Measurements from ENCODE around the gene YPEL2. TPM values are rescaled to one million over a fixed set of nuclear protein-coding genes. Genes with fewer than 3 reads are reported as not detected.
A peak's percentile ranks its signal among the peaks of the same experiment; 100 is the strongest.

YPEL2 gene
- polyA plus RNA-seq, 3 donors = 21.5 to 63.1 (median 25.1) TPM

DNA sequence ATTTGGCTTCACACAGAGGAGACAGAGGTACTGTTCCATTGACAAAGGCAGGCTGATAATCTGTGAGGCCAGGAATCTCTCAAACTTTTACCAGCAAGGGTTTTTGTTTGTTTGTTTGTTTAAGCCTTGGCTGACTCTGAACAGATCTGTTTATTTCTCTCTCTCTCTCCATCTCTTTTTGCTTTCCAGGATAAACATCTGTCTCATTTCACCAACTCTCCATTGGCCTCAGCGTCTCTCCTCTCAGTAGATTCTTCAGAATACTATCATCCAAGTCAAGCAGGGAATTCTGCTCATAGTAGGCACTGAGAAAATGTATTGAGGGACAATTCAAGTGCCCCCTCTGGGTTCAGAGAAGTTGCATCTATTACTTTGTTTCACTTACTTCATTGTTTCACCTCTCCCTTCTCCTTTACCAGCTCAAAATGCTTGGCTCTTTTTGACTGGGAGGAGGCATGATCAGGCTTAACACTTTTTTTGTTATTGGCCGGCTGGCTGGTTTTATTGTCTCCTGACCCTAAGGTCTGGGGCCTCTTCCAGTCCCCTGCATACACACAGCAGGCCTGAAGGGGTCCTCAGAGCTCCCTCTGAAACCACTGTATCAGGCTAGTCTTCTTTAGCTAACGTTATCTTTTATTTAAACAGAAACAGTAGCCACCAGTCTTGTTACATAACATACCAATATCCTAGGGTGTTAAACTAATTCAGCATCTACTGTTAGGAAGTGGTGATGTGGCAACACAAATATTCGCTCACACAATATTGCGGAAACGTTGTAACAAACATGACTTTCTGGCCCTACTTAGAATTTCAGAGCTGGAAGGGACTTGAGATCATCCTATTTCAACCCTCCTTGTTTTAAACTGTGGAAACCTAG lies 2.0 kb upstream of the YPEL2 start:
- Mint-ChIP-seq H3K9me3 (no peaks in the 10 kb centered on the region), H3K36me3 (no peaks in the 10 kb centered on the region), H3K4me1 (peaks cover 49% of the 10 kb centered on the region), H3K27ac (peak overlapping the region; percentile 76 to 93 (median 92)), H3K4me3 (peak overlapping the region; percentile 62 to 66), H3K27me3 (ENCODE audit: low read depth in 3 of 3) (no peaks in the 10 kb centered on the region)
- Histone ChIP-seq H3K4me2 (replicated peaks; ENCODE audit: extremely low read depth, low read length, poor library complexity, severe bottlenecking) (peak overlapping the region; percentile 79), H3K27me3 (ENCODE audit: control insufficient read depth in 2 of 2, insufficient read depth in 2 of 2, low read length in 2 of 2) (no peaks in the 10 kb centered on the region), H3K4me1 (ENCODE audit: control insufficient read depth in 1 of 2, insufficient read depth in 2 of 2, low read length in 2 of 2) (peaks cover 45 to 50% of the 10 kb centered on the region in 2 donors), H3K9ac (ENCODE audit: insufficient read depth, low read length, poor library complexity, severe bottlenecking) (no peak overlapping the region), H3K79me2 (ENCODE audit: insufficient read depth, low read length) (peaks cover 37% of the 10 kb centered on the region), H2AFZ (ENCODE audit: insufficient read depth, low read depth, low read length, poor library complexity, severe bottlenecking) (peak overlapping the region; percentile 73), H3K4me3 (replicated peaks in 1 of 3; ENCODE audit: low read depth in 2 of 3, low read length in 3 of 3) (peak overlapping the region in 1 of 3 experiments; percentile 91), H3K36me3 (replicated peaks in 1 of 2; ENCODE audit: control insufficient read depth in 1 of 2, insufficient read depth in 2 of 2, low read length in 2 of 2) (no peaks in the 10 kb centered on the region), H3K9me3 (replicated peaks in 1 of 2; ENCODE audit: control insufficient read depth in 1 of 2, insufficient read depth in 1 of 2, low read length in 2 of 2) (no peaks in the 10 kb centered on the region), H3K27ac (ENCODE audit: low read depth in 1 of 2, low read length in 2 of 2) (peak overlapping the region; percentile 57 to 84), H4K20me1 (ENCODE audit: insufficient read depth, low read length) (peaks cover 17% of the 10 kb centered on the region)
- DNase-seq = peak; percentile 61 to 84 (median 80)
- TF ChIP-seq, protein P1, sequence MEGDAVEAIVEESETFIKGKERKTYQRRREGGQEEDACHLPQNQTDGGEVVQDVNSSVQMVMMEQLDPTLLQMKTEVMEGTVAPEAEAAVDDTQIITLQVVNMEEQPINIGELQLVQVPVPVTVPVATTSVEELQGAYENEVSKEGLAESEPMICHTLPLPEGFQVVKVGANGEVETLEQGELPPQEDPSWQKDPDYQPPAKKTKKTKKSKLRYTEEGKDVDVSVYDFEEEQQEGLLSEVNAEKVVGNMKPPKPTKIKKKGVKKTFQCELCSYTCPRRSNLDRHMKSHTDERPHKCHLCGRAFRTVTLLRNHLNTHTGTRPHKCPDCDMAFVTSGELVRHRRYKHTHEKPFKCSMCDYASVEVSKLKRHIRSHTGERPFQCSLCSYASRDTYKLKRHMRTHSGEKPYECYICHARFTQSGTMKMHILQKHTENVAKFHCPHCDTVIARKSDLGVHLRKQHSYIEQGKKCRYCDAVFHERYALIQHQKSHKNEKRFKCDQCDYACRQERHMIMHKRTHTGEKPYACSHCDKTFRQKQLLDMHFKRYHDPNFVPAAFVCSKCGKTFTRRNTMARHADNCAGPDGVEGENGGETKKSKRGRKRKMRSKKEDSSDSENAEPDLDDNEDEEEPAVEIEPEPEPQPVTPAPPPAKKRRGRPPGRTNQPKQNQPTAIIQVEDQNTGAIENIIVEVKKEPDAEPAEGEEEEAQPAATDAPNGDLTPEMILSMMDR (IDR thresholded peaks at IDR 0.05) = peak; percentile 75
- intact Hi-C loops (cut with micrococcal nuclease) = loop anchor here (5.0 kb wide), 2 partner anchors 43 to 113 kb away; no protein-coding TSS in a partner anchor
- 5% methylated on average over 3 of the region's 6 CpGs for WGBS (ENCODE audit: insufficient coverage)

DNA sequence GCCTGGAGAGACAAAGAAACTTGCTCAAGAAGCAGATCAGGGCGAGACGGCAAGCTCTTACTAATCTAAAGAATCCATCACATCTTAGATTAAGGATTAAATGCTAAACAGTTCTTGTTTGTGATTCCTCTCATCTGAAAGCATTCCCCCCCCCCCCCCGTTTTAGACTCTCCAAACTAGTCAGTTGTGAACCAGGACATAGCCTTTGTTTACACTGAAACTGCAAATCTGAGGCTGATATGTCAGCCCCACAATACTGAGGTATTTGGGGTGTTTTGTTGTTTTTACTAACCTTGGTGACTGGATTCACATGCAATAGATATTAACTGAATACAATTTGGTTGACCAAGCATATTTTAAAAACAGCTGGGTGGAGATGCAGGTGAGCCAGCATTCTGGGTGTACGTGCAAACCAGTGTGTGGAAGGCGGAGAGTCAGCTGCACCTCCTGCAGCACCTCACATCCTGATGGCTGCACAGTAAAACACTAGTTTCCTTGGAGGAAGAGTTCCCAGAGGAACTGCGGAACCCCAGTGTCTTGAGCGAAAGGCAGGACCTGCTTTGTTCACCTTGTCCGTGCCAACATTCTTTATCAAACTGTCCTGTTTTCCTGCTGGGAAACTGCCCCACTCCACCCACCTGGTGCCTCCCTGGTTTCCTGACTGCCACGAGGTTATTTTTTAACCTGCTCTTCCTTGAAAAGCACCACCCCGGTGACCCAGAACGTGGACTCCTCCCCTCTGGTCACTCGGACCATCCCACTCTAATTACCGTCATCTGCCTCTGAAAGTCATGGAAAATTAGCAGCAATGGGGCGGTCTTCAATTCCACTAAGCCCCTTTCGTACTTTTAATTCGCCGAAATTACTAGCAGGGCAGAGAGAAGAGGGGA lies 1.2 kb upstream of the YPEL2 start:
- H3K9ac ChIP-seq (ENCODE audit: insufficient read depth, low read length, poor library complexity, severe bottlenecking) = no peak overlapping the region
- H3K27me3 ChIP-seq (ENCODE audit: control insufficient read depth in 2 of 2, insufficient read depth in 2 of 2, low read length in 2 of 2) = no peaks in the 10 kb centered on the region
- Mint-ChIP-seq H3K27ac (peak overlapping the region; percentile 76 to 93 (median 92)), H3K27me3 (ENCODE audit: low read depth in 3 of 3) (no peaks in the 10 kb centered on the region), H3K4me1 (peaks cover 57% of the 10 kb centered on the region), H3K9me3 (no peaks in the 10 kb centered on the region), H3K4me3 (peak overlapping the region; percentile 62 to 78), H3K36me3 (peaks cover 0 to 3% of the 10 kb centered on the region in 2 donors)
- WGBS (ENCODE audit: insufficient coverage) = 38% methylated on average over 10 of the region's 17 CpGs
- peaks cover 45 to 50% of the 10 kb centered on the region in 2 donors for H3K4me1 ChIP-seq (ENCODE audit: control insufficient read depth in 1 of 2, insufficient read depth in 2 of 2, low read length in 2 of 2)
- H3K36me3 ChIP-seq (replicated peaks in 1 of 2; ENCODE audit: control insufficient read depth in 1 of 2, insufficient read depth in 2 of 2, low read length in 2 of 2) = no peaks in the 10 kb centered on the region
- intact Hi-C loops (cut with micrococcal nuclease) = loop anchor here (5.0 kb wide), 2 partner anchors 42 to 112 kb away; no protein-coding TSS in a partner anchor
- H4K20me1 ChIP-seq (ENCODE audit: insufficient read depth, low read length) = peaks cover 26% of the 10 kb centered on the region
- peak overlapping the region in 1 of 3 experiments; percentile 91 for H3K4me3 ChIP-seq (replicated peaks in 1 of 3; ENCODE audit: low read depth in 2 of 3, low read length in 3 of 3)
- DNase-seq = no peak
- H3K27ac ChIP-seq (ENCODE audit: low read depth in 1 of 2, low read length in 2 of 2) = peak overlapping the region; percentile 66 to 84
- peak overlapping the region; percentile 79 for H3K4me2 ChIP-seq (replicated peaks; ENCODE audit: extremely low read depth, low read length, poor library complexity, severe bottlenecking)
- H2AFZ ChIP-seq (ENCODE audit: insufficient read depth, low read depth, low read length, poor library complexity, severe bottlenecking) = peak overlapping the region; percentile 73
- TF ChIP-seq, protein P1 (IDR thresholded peaks at IDR 0.05) = no peak
- H3K79me2 ChIP-seq (ENCODE audit: insufficient read depth, low read length) = peaks cover 46% of the 10 kb centered on the region
- no peaks in the 10 kb centered on the region for H3K9me3 ChIP-seq (replicated peaks in 1 of 2; ENCODE audit: control insufficient read depth in 1 of 2, insufficient read depth in 1 of 2, low read length in 2 of 2)

All from CD14-positive monocyte (primary cell).